GM23338 (cell line): ENCODE results near the gene ZNF692. TPM values are rescaled to one million over a fixed set of nuclear protein-coding genes. Genes with fewer than 3 reads are reported as not detected.
A peak's percentile ranks its signal among the peaks of the same experiment; 100 is the strongest.

Experiments used
- ATAC-seq: fragments of 200-7000 bp; cut with Tn5 transposase; 3 replicates; pipeline ENCODE4 v1.9.1; 2020
- DNase-seq: peaks from one replicate; pipeline ENCODE4 v3.0.0-alpha.2; 2015; ENCODE audit warnings: low spot score
- H2AFZ ChIP-seq: fragments of 200-600 bp; sonication (generic); 2 replicates; pipeline ENCODE4 v1.8.0; 2016; ENCODE audit warnings: antibody characterized with exemption, mild to moderate bottlenecking, moderate library complexity
- H3F3A ChIP-seq: fragments of 200-600 bp; sonication (generic); replicated peaks from 2 replicates; pipeline ENCODE4 v1.8.0; 2017; ENCODE audit warnings: antibody characterized with exemption, mixed run types, low read depth
- H3K27ac ChIP-seq: fragments of 200-600 bp; sonication (generic); 2 replicates; pipeline ENCODE4 v1.6.1; 2016; ENCODE audit warnings: low read depth
- H3K27me3 ChIP-seq: fragments of 200-600 bp; sonication (generic); 2 replicates; pipeline ENCODE4 v1.8.0; 2016; ENCODE audit warnings: mild to moderate bottlenecking, mixed run types, moderate library complexity; ENCODE audit not compliant: insufficient read depth
- H3K36me3 ChIP-seq: fragments of 200-600 bp; sonication (generic); 2 replicates; pipeline ENCODE4 v1.8.0; 2016; ENCODE audit warnings: mild to moderate bottlenecking; ENCODE audit not compliant: insufficient read depth
- H3K4me1 ChIP-seq: fragments of 200-600 bp; sonication (generic); 2 replicates; pipeline ENCODE4 v1.8.0; 2016; ENCODE audit warnings: mild to moderate bottlenecking, moderate library complexity; ENCODE audit not compliant: insufficient read depth
- H3K4me2 ChIP-seq: fragments of 200-600 bp; sonication (generic); 2 replicates; pipeline ENCODE4 v1.7.1; 2017; ENCODE audit warnings: mixed run types
- H3K4me3 ChIP-seq: fragments of 200-600 bp; sonication (generic); 2 replicates; pipeline ENCODE4 v1.6.1; 2016; ENCODE audit warnings: mixed run types
- H3K79me2 ChIP-seq: fragments of 200-600 bp; sonication (generic); replicated peaks from 2 replicates; pipeline ENCODE4 v1.8.0; 2017; ENCODE audit warnings: mild to moderate bottlenecking; ENCODE audit not compliant: insufficient read depth
- H3K9me2 ChIP-seq: fragments of 200-600 bp; sonication (generic); 2 replicates; pipeline ENCODE4 v1.8.0; 2017; ENCODE audit not compliant: insufficient read depth
- H4K20me1 ChIP-seq: fragments of 200-600 bp; sonication (generic); replicated peaks from 2 replicates; pipeline ENCODE4 v1.8.0; 2017; ENCODE audit warnings: mild to moderate bottlenecking; ENCODE audit not compliant: insufficient read depth
- H3K27ac Mint-ChIP-seq: 2 replicates; pipeline ENCODE4 v1.8.0; 2020; ENCODE audit warnings: inconsistent platforms, mild to moderate bottlenecking, moderate library complexity, mixed read lengths
- H3K27me3 Mint-ChIP-seq: 3 replicates; pipeline ENCODE4 v1.8.0; 2022; ENCODE audit warnings: low read depth, mild to moderate bottlenecking, moderate library complexity, mixed read lengths, inconsistent platforms; ENCODE audit not compliant: insufficient read depth, poor library complexity
- H3K36me3 Mint-ChIP-seq: 3 replicates; pipeline ENCODE4 v1.8.0; 2021; ENCODE audit warnings: low read depth, mild to moderate bottlenecking, inconsistent platforms, moderate library complexity, mixed read lengths
- H3K4me1 Mint-ChIP-seq: 3 replicates; pipeline ENCODE4 v1.8.0; 2020; ENCODE audit warnings: mild to moderate bottlenecking, inconsistent platforms, mixed read lengths
- H3K4me3 Mint-ChIP-seq: 3 replicates; pipeline ENCODE4 v1.8.0; 2021; ENCODE audit warnings: moderate library complexity, mild to moderate bottlenecking, inconsistent platforms, mixed read lengths
- H3K9me3 Mint-ChIP-seq: 3 replicates; pipeline ENCODE4 v1.8.0; 2020; ENCODE audit warnings: moderate library complexity, mild to moderate bottlenecking, inconsistent platforms, mixed read lengths
- CREB1 ChIP-seq: fragments of 250-450 bp; sonication (Bioruptor Pico); IDR thresholded peaks from 2 replicates; pipeline ENCODE4 v1.5.0; 2020; ENCODE audit warnings: low read depth, mild to moderate bottlenecking, moderate library complexity
- ETS1 ChIP-seq: IDR thresholded peaks from 2 replicates; pipeline ENCODE4 v1.6.1; 2016; ENCODE audit warnings: antibody characterized with exemption
- EZH2 ChIP-seq: fragments of 200-600 bp; sonication (generic); IDR thresholded peaks from one replicate; pipeline ENCODE4 v1.8.0; 2017; ENCODE audit warnings: antibody characterized with exemption, mild to moderate bottlenecking, low read depth; ENCODE audit not compliant: unreplicated experiment
- EZH2phosphoT487 ChIP-seq: fragments of 200-600 bp; sonication (generic); IDR thresholded peaks from one replicate; pipeline ENCODE4 v1.8.1; 2018; ENCODE audit warnings: antibody characterized with exemption; ENCODE audit not compliant: unreplicated experiment
- REST ChIP-seq: IDR thresholded peaks from one replicate; pipeline ENCODE4 v1.6.1; 2018; ENCODE audit warnings: antibody characterized with exemption; ENCODE audit not compliant: unreplicated experiment
- ZNF331 ChIP-seq: fragments of 250-450 bp; sonication (Bioruptor Pico); IDR thresholded peaks from 2 replicates; pipeline ENCODE4 v1.5.0; 2020; ENCODE audit warnings: low read depth, mild to moderate bottlenecking, moderate library complexity
- ZNF462 ChIP-seq: fragments of 250-450 bp; sonication (Bioruptor Pico); IDR thresholded peaks from 2 replicates; pipeline ENCODE4 v1.5.0; 2020; ENCODE audit warnings: mild to moderate bottlenecking, moderate library complexity
- polyA plus RNA-seq: library from polyadenylated mRNA; unstranded; fragments of >200 nt; fragmentation: Nextera tagmentation; extraction: Ambion mirVana; gene quantifications from 2 replicates; pipeline ENCODE4 v1.2.1, GENCODE V29; 2016
- total RNA-seq: library from RNA; depleted of rRNA; stranded (reverse); fragments of >200 nt; shearing (Covaris generic); gene quantifications from 2 replicates; pipeline ENCODE4 v1.2.3, GENCODE V29; 2014

ZNF692 gene
- total and polyA plus RNA-seq, 2 experiments from 2014 or later = 41.2 to 57.1 TPM

GRCh38 chr1:248900637-248901036, 41.8 kb upstream of the ZNF692 start:
- H3K79me2 ChIP-seq = no peaks in the 10 kb centered on the region
- no peak overlapping the region for H3K4me3 ChIP-seq
- no peaks in the 10 kb centered on the region; the same call in 1 of the 2 replicates for H3K27me3 ChIP-seq
- Mint-ChIP-seq H3K27me3 (peaks cover 7% of the 10 kb centered on the region), H3K9me3 (no peaks in the 10 kb centered on the region), H3K4me3 (no peak overlapping the region), H3K36me3 (no peaks in the 10 kb centered on the region), H3K4me1 (peaks cover 36% of the 10 kb centered on the region), H3K27ac (no peak overlapping the region)
- no peak overlapping the region for H3K27ac ChIP-seq
- no peak overlapping the region for H3K4me2 ChIP-seq
- no peak for DNase-seq
- no peaks in the 10 kb centered on the region for H3F3A ChIP-seq
- H3K4me1 ChIP-seq = peaks cover 29% of the 10 kb centered on the region
- no peak overlapping the region for H2AFZ ChIP-seq
- TF ChIP-seq CREB1 (CRISPR knock-in tag) = no peak
- H3K9me2 ChIP-seq = no peaks in the 10 kb centered on the region
- no peaks in the 10 kb centered on the region for H3K36me3 ChIP-seq
- no peak for ATAC-seq
- no peaks in the 10 kb centered on the region for H4K20me1 ChIP-seq

GRCh38 chr1:248897412-248898337, 38.8 kb upstream of the ZNF692 start:
- Histone ChIP-seq H3K4me2 (peak overlapping the region; percentile 61), H3F3A (no peaks in the 10 kb centered on the region), H3K4me3 (peak overlapping the region; percentile 27; the same call in 1 of the 2 replicates), H3K36me3 (no peaks in the 10 kb centered on the region), H3K27ac (no peak overlapping the region), H2AFZ (peak overlapping the region; percentile 96), H3K79me2 (no peaks in the 10 kb centered on the region), H4K20me1 (no peaks in the 10 kb centered on the region), H3K4me1 (peaks cover 18% of the 10 kb centered on the region), H3K9me2 (no peaks in the 10 kb centered on the region), H3K27me3 (no peaks in the 10 kb centered on the region; the same call in 1 of the 2 replicates)
- Mint-ChIP-seq H3K4me3 (peak overlapping the region; percentile 12; the same call in 1 of the 3 replicates), H3K9me3 (no peaks in the 10 kb centered on the region), H3K27me3 (peaks cover 7% of the 10 kb centered on the region), H3K36me3 (no peaks in the 10 kb centered on the region), H3K4me1 (peaks cover 21% of the 10 kb centered on the region), H3K27ac (no peak overlapping the region)
- ATAC-seq (peak; percentile 90), DNase-seq (peak; percentile 39)
- TF ChIP-seq EZH2 = no peak
- no peak for TF ChIP-seq ZNF331 (CRISPR knock-in tag)
- no peak for TF ChIP-seq ZNF462 (CRISPR knock-in tag)
- TF ChIP-seq ETS1 = no peak
- TF ChIP-seq REST = no peak
- TF ChIP-seq EZH2phosphoT487 = no peak
